Hypothalamus (tissue), 51 donors: ENCODE measurements around the gene FGF4.

ENCODE experiments used
- DNase-seq, 51 donors: peaks; one replicate each; lab custom pipeline; 2025; lab: John Stamatoyannopoulos, UW

Gene FGF4

DNA sequence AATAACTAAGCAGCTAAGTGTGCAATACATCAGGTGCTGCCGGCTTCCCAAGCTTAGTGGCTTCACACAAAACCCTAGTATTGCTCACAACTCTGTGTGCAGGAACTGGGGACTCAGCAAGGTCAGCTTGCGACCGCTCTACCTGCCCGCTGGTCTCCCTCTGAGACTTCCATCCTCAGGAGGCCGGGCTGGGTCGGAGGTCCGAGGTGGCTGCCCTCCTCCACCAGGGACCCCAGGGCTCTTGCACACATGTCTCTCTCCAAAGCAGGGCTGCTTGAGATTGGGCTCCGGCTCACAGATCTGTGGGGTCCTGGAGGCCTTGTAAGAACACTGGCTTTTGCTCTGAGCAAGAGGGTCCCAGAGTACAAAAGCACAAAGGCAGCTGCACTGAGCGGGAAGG is 45.9 kb downstream of the FGF4 start:
- DNase-seq: no peak

DNA sequence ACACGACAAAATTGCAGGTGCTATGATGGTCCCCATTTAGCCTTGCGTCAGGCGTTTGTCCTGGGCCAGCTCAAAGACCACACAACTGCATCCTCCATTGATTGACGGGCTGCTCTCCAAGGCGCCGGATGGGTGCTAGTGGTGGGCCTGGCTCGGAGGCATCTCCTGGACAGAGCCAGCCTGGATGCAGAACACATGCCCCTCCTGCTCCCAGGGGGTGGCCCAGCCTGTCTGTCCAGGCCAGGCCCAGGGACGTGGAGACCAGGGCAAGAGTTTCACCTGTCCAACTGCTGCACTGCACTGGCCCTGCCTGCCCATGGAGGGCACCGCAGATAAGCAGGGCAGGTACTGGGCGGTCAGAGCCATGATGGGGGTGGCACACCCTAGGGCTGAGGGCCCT is 47.9 kb downstream of the FGF4 start:
- DNase-seq: no peak

DNA sequence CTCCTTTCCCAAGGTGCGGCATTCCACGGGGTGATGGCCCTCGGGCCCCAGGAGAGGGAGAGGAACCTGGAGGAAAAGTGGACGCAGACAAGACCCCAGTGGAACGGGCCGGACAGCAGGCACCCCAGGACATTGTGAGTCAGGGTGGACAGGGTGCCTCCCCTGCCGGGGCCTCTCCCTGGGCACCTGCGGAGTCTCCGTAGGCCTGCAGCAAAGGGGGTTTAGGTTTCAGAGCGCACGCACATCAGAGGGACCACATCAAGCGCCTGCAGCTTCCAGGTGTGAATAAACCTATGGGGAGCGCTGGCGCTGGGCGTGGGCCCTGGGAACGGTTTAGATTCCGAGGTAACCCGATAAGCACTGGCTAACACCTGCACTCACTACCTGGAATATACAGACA is 48.7 kb downstream of the FGF4 start:
- no peak for DNase-seq

DNA sequence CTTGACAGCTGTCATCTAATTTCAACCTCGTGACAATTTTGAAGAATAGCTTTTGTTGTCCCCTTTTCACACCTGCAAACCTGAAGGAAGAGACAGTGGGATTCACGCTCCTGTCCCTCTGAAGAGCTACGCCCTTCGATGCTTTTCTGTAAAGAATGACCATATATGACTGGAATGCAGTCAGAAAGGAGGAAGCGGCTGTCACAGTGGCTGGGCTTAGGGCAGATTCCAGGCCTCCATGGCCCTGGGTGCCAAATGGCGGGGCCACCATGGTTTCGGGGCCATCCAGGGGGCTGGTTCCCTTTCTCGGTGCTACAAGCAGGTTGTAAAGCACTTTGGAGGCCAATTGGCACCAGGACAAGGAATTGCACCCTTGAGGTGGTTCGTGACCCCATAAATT is 49.1 kb downstream of the FGF4 start:
- DNase-seq: no peak

DNA sequence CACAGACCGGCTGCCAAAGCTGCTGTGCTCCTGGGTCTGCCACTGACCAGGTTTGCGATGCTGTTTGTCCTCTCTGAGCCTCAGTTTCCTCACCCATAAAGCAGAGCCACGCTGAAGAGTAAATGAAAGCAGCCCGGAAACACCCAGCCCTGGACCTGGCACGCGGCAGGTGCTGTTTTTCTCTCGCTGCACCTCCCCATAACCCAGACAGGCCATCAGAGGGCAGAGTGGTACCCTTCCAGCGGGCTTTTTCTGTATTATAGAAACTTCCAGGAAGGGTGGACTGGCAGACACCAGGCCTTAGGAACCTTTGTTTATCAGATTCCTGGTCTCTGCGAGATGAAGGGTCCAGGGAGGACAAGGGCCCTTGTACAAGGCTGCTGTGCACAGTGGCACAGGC is 53.4 kb downstream of the FGF4 start:
- DNase-seq: no peak

DNA sequence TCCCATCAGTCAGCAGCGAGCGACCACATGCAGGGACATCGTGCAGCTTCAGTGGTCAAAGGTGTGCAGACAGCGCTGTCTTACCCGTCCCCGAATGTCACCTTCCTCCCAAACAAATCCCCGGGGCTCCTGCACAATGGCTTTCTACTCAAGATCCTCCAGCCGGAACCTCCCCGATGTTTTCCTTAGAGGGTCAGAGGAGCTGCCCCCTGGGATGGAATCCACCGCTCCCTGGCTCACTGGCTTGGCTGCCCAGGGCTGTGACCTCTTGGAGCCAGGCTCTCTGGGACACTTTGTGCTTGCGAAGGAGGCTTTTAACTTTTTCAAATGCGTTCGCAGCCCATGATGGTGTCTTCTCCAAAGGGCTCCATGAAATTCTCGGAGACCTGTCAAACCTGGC is 54.0 kb downstream of the FGF4 start:
- DNase-seq: no peak
